A673 (cell line): ENCODE measurements around the gene ARMH3. TPM values are rescaled to one million over a fixed set of nuclear protein-coding genes. Genes with fewer than 3 reads are reported as not detected.

ENCODE experiments used
- BruUV-seq: library from RNA; stranded (reverse); fragments of 400-500 nt; replicated peaks from 2 replicates; lab custom pipeline; 2021; lab: Mats Ljungman, UMichigan
- CTCF ChIA-PET: fragments of 300-600 bp; sonication (Branson Sonifier 250); formaldehyde crosslinking; loops from one replicate; lab custom pipeline; 2022; ENCODE audit warnings: antibody characterized with exemption; lab: Charles Lee
- POLR2A ChIA-PET: fragments of 300-600 bp; sonication (Branson Sonifier 250); formaldehyde crosslinking; loops from one replicate; lab custom pipeline; 2022; ENCODE audit warnings: antibody characterized with exemption; ENCODE audit not compliant: low non-redundant PET; lab: Charles Lee
- DNase-seq: peaks from one replicate; pipeline ENCODE4 v3.0.0-alpha.2; 2015; ENCODE audit warnings: low spot score
- H3K27ac ChIP-seq: fragments of 200-600 bp; sonication (generic); 2 replicates; pipeline ENCODE4 v1.5.1; 2016; ENCODE audit warnings: mixed run types, low read depth, mild to moderate bottlenecking, mixed read lengths, antibody characterized with exemption, low read length; ENCODE audit not compliant: poor library complexity, severe bottlenecking
- H3K27me3 ChIP-seq: fragments of 200-600 bp; sonication (generic); replicated peaks from 2 replicates; pipeline ENCODE4 v1.6.1; 2017; ENCODE audit warnings: mixed run types, low read depth, mild to moderate bottlenecking, mixed read lengths, antibody characterized with exemption, low read length; ENCODE audit not compliant: insufficient read depth, poor library complexity
- H3K36me3 ChIP-seq: fragments of 200-600 bp; sonication (generic); 2 replicates; pipeline ENCODE4 v1.6.1; 2016; ENCODE audit warnings: mixed run types, mild to moderate bottlenecking, mixed read lengths, antibody characterized with exemption, low read length; ENCODE audit not compliant: insufficient read depth, poor library complexity, severe bottlenecking
- H3K4me1 ChIP-seq: fragments of 200-600 bp; sonication (generic); 2 replicates; pipeline ENCODE4 v1.6.1; 2017; ENCODE audit warnings: mixed run types, mild to moderate bottlenecking, mixed read lengths, antibody characterized with exemption, low read length; ENCODE audit not compliant: insufficient read depth, poor library complexity, severe bottlenecking
- H3K4me3 ChIP-seq: fragments of 200-600 bp; sonication (generic); 2 replicates; pipeline ENCODE4 v1.5.1; 2016; ENCODE audit warnings: low read depth, mixed run types, mild to moderate bottlenecking, mixed read lengths, low read length; ENCODE audit not compliant: poor library complexity, severe bottlenecking
- H3K9me3 ChIP-seq: fragments of 200-600 bp; sonication (generic); 2 replicates; pipeline ENCODE4 v1.6.1; 2016; ENCODE audit warnings: mixed run types, low read depth, mild to moderate bottlenecking, mixed read lengths, antibody characterized with exemption, low read length; ENCODE audit not compliant: poor library complexity, severe bottlenecking
- CTCF ChIP-seq: fragments of 300-800, 200-600 bp; sonication (generic); conservative IDR thresholded peaks from 2 replicates; pipeline ENCODE4 v1.5.1; 2017; ENCODE audit warnings: low read depth, mild to moderate bottlenecking, antibody characterized with exemption, low read length, moderate library complexity, mixed read lengths
- EZH2 ChIP-seq: fragments of 200-600 bp; sonication (generic); IDR thresholded peaks from 2 replicates; pipeline ENCODE4 v1.6.1; 2017; ENCODE audit warnings: borderline replicate concordance, low read depth, mild to moderate bottlenecking, mixed read lengths, antibody characterized with exemption, low read length; ENCODE audit not compliant: poor library complexity, severe bottlenecking
- intact Hi-C: fragments of 100-400 bp; cut with micrococcal nuclease; formaldehyde crosslinking; loops from one replicate; pipeline ENCODE4 v1.10.0; 2022; ENCODE audit not compliant: unreplicated experiment
- total RNA-seq: library from RNA; stranded (reverse); gene quantifications from 2 replicates; pipeline ENCODE4 v1.2.3, GENCODE V29; 2021

ARMH3 gene
- total RNA-seq, 1 experiment from 2014 or later, result 17.8 TPM

DNA sequence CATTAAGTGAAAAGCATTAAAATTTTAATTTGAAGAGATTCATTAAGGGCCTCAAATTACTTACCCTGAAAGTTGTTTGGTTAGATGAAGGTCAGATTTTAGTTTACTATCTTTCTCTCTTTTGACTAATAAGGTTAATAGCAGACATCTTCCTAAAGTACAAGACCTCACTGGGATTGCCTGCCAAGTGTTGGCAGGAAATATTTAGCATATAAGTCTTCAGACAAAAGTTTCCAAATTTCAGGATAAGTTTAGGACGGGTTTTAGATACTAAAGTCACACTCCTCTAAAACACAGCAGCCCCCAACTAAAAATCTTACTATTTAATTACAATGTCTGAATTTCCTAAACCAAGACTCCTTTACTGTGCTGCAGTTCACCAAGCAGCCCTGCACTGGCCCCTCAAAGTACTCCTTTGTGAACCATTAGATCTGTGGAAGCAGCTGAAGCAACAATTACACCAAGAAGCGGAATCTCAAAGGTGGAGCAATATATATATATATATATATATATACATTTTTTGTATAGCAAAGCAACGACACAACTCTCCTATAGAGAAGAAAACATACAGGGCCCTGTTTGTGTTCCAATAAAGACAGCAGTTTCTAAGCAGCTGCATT lies 121.2 kb downstream of the ARMH3 start:
- Histone ChIP-seq H3K4me3 (no peak overlapping the region), H3K27ac (no peak overlapping the region), H3K9me3 (no peaks in the 10 kb centered on the region), H3K27me3 (no peaks in the 10 kb centered on the region), H3K36me3 (no peaks in the 10 kb centered on the region), H3K4me1 (peaks cover 11% of the 10 kb centered on the region)
- no peak for TF ChIP-seq CTCF
- no peak for TF ChIP-seq EZH2
- intact Hi-C loops, result no loop called here
- POLR2A ChIA-PET, result no interaction called here
- no peak for DNase-seq
- BruUV-seq, result no TSS peak
- CTCF ChIA-PET, result no interaction called here

- BruUV-seq, result no TSS peak
- POLR2A ChIA-PET, result no interaction called here
- no peaks in the 10 kb centered on the region for H3K27me3 ChIP-seq
- H3K36me3 ChIP-seq, result no peaks in the 10 kb centered on the region
- no peak overlapping the region for H3K4me3 ChIP-seq
- no peak for TF ChIP-seq EZH2
- TF ChIP-seq CTCF, result no peak
- no peaks in the 10 kb centered on the region for H3K9me3 ChIP-seq
- no peak for DNase-seq
- CTCF ChIA-PET, result no interaction called here
- H3K4me1 ChIP-seq, result peaks cover 11% of the 10 kb centered on the region
- H3K27ac ChIP-seq, result no peak overlapping the region
- intact Hi-C loops, result no loop called here
Measured at GRCh38 chr10:101933976-101934375, 122.0 kb downstream of the ARMH3 start.

DNA sequence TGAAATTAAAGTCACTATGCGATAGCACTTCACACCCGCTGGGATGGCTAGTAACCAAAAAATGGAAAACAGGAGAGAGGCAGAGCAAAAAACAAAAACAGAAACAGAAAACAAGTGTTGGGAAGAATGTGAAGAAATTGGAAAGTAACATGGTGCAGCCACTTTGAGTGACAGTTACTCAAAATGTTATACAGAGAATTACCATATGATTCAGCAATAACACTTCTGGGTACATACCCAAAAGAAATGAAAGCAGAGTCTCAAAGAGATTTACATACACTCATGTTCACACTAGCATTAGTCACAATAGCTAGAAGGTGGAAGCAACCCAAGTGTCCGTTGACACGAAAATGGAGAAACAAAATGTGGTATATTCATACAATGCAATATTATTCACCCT lies 123.8 kb downstream of the ARMH3 start:
- no TSS peak for BruUV-seq
- TF ChIP-seq EZH2 (no peak), CTCF (no peak)
- intact Hi-C loops, result no loop called here
- no peak for DNase-seq
- Histone ChIP-seq H3K27me3 (no peaks in the 10 kb centered on the region), H3K4me3 (no peak overlapping the region), H3K36me3 (no peaks in the 10 kb centered on the region), H3K27ac (no peak overlapping the region), H3K9me3 (no peaks in the 10 kb centered on the region), H3K4me1 (peaks cover 11% of the 10 kb centered on the region)
- ChIA-PET CTCF (no interaction called here), POLR2A (no interaction called here)
